ENCODE measurements around the gene LGALS3BP.
"Not testable (repeated sequence)": the region's sequence is repeated elsewhere in the genome, so short reads cannot be mapped to it uniquely, and the experiment has no call there.

Gene LGALS3BP

GRCh38 chr17:78966910-78967600 lies 12.7 kb downstream of the LGALS3BP start:
- H3K27ac ChIP-seq (ENCODE audit: low read length), result no peak overlapping the region
- peaks cover 0 to 4% of the 10 kb centered on the region in 2 donors for H3K36me3 ChIP-seq (ENCODE audit: control insufficient read depth in 2 of 2, insufficient read depth in 2 of 2, low read length in 2 of 2)
- H3K4me1 ChIP-seq (ENCODE audit: control insufficient read depth, insufficient read depth, low read length), result peaks cover 10% of the 10 kb centered on the region

GRCh38 chr17:78966123-78966813 lies 13.5 kb downstream of the LGALS3BP start:
- no peak overlapping the region for H3K9ac ChIP-seq (ENCODE audit: low read length in 2 of 2)
- peaks cover 5% of the 10 kb centered on the region for H3K4me1 ChIP-seq (ENCODE audit: control insufficient read depth, insufficient read depth, low read length)
- H3K36me3 ChIP-seq (ENCODE audit: control insufficient read depth in 2 of 2, insufficient read depth in 2 of 2, low read length in 2 of 2), result peaks cover 0 to 4% of the 10 kb centered on the region in 2 donors
- H3K27me3 ChIP-seq (ENCODE audit: control insufficient read depth in 1 of 2, insufficient read depth in 2 of 2, low read length in 2 of 2), result no peaks in the 10 kb centered on the region
- H3K27ac ChIP-seq (ENCODE audit: low read length), result no peak overlapping the region
- H3K9me3 ChIP-seq (ENCODE audit: control insufficient read depth in 2 of 2, low read length in 2 of 2), result no peaks in the 10 kb centered on the region
- no peak overlapping the region for H3K4me3 ChIP-seq (ENCODE audit: low read length in 2 of 2)

More at GRCh38 chr17:78966910-78967600, 12.7 kb downstream of the LGALS3BP start:
- no peaks in the 10 kb centered on the region for H3K9me3 ChIP-seq (ENCODE audit: control insufficient read depth in 2 of 2, low read length in 2 of 2)
- no peak overlapping the region for H3K4me3 ChIP-seq (ENCODE audit: low read length in 2 of 2)
- H3K27me3 ChIP-seq (ENCODE audit: control insufficient read depth in 1 of 2, insufficient read depth in 2 of 2, low read length in 2 of 2), result no peaks in the 10 kb centered on the region
- no peak overlapping the region for H3K9ac ChIP-seq (ENCODE audit: low read length in 2 of 2)

GRCh38 chr17:78965491-78965924 lies 14.2 kb downstream of the LGALS3BP start:
- H3K9ac ChIP-seq (ENCODE audit: low read length in 2 of 2), result no peak overlapping the region
- peaks cover 0 to 4% of the 10 kb centered on the region in 2 donors for H3K36me3 ChIP-seq (ENCODE audit: control insufficient read depth in 2 of 2, insufficient read depth in 2 of 2, low read length in 2 of 2)
- no peak overlapping the region for H3K27ac ChIP-seq (ENCODE audit: low read length)
- H3K4me3 ChIP-seq (ENCODE audit: low read length in 2 of 2), result no peak overlapping the region
- H3K9me3 ChIP-seq (ENCODE audit: control insufficient read depth in 2 of 2, low read length in 2 of 2), result no peaks in the 10 kb centered on the region
- no peaks in the 10 kb centered on the region for H3K27me3 ChIP-seq (ENCODE audit: control insufficient read depth in 1 of 2, insufficient read depth in 2 of 2, low read length in 2 of 2)
- H3K4me1 ChIP-seq (ENCODE audit: control insufficient read depth, insufficient read depth, low read length), result no peaks in the 10 kb centered on the region

GRCh38 chr17:78963378-78963777 lies 16.3 kb downstream of the LGALS3BP start:
- Histone ChIP-seq H3K4me3 (ENCODE audit: low read length in 2 of 2) (no peak overlapping the region), H3K27me3 (ENCODE audit: control insufficient read depth in 1 of 2, insufficient read depth in 2 of 2, low read length in 2 of 2) (no peaks in the 10 kb centered on the region), H3K27ac (ENCODE audit: low read length) (no peak overlapping the region), H3K9me3 (ENCODE audit: control insufficient read depth in 2 of 2, low read length in 2 of 2) (no peaks in the 10 kb centered on the region), H3K36me3 (ENCODE audit: control insufficient read depth in 2 of 2, insufficient read depth in 2 of 2, low read length in 2 of 2) (no peaks in the 10 kb centered on the region), H3K4me1 (ENCODE audit: control insufficient read depth, insufficient read depth, low read length) (no peaks in the 10 kb centered on the region), H3K9ac (ENCODE audit: low read length in 2 of 2) (no peak overlapping the region)

- not testable (repeated sequence) for H3K4me1 ChIP-seq (ENCODE audit: control insufficient read depth, insufficient read depth, low read length); H3K9me3 ChIP-seq (ENCODE audit: control insufficient read depth in 2 of 2, low read length in 2 of 2); H3K4me3 ChIP-seq (ENCODE audit: low read length in 2 of 2); H3K36me3 ChIP-seq (ENCODE audit: control insufficient read depth in 2 of 2, insufficient read depth in 2 of 2, low read length in 2 of 2); H3K27me3 ChIP-seq (ENCODE audit: control insufficient read depth in 1 of 2, insufficient read depth in 2 of 2, low read length in 2 of 2); H3K27ac ChIP-seq (ENCODE audit: low read length); H3K9ac ChIP-seq (ENCODE audit: low read length in 2 of 2)
These were observed 16.8 kb downstream of the LGALS3BP start for GRCh38 chr17:78962984-78963348.

GRCh38 chr17:78962345-78962983 lies 17.3 kb downstream of the LGALS3BP start:
- no peaks in the 10 kb centered on the region for H3K4me1 ChIP-seq (ENCODE audit: control insufficient read depth, insufficient read depth, low read length)
- H3K9me3 ChIP-seq (ENCODE audit: control insufficient read depth in 2 of 2, low read length in 2 of 2), result no peaks in the 10 kb centered on the region
- no peaks in the 10 kb centered on the region for H3K27me3 ChIP-seq (ENCODE audit: control insufficient read depth in 1 of 2, insufficient read depth in 2 of 2, low read length in 2 of 2)
- H3K9ac ChIP-seq (ENCODE audit: low read length in 2 of 2), result no peak overlapping the region
- H3K27ac ChIP-seq (ENCODE audit: low read length), result no peak overlapping the region
- no peak overlapping the region for H3K4me3 ChIP-seq (ENCODE audit: low read length in 2 of 2)
- no peaks in the 10 kb centered on the region for H3K36me3 ChIP-seq (ENCODE audit: control insufficient read depth in 2 of 2, insufficient read depth in 2 of 2, low read length in 2 of 2)

- Histone ChIP-seq H3K9me3 (ENCODE audit: control insufficient read depth in 2 of 2, low read length in 2 of 2) (no peaks in the 10 kb centered on the region), H3K4me1 (ENCODE audit: control insufficient read depth, insufficient read depth, low read length) (no peaks in the 10 kb centered on the region), H3K9ac (ENCODE audit: low read length in 2 of 2) (no peak overlapping the region), H3K36me3 (ENCODE audit: control insufficient read depth in 2 of 2, insufficient read depth in 2 of 2, low read length in 2 of 2) (no peaks in the 10 kb centered on the region), H3K27ac (ENCODE audit: low read length) (no peak overlapping the region), H3K27me3 (ENCODE audit: control insufficient read depth in 1 of 2, insufficient read depth in 2 of 2, low read length in 2 of 2) (no peaks in the 10 kb centered on the region), H3K4me3 (ENCODE audit: low read length in 2 of 2) (no peak overlapping the region)
These were observed 18.2 kb downstream of the LGALS3BP start for GRCh38 chr17:78961571-78961970.

GRCh38 chr17:78960928-78961327 lies 18.8 kb downstream of the LGALS3BP start:
- H3K4me1 ChIP-seq (ENCODE audit: control insufficient read depth, insufficient read depth, low read length), result no peaks in the 10 kb centered on the region
- no peaks in the 10 kb centered on the region for H3K36me3 ChIP-seq (ENCODE audit: control insufficient read depth in 2 of 2, insufficient read depth in 2 of 2, low read length in 2 of 2)
- no peaks in the 10 kb centered on the region for H3K9me3 ChIP-seq (ENCODE audit: control insufficient read depth in 2 of 2, low read length in 2 of 2)
- no peak overlapping the region for H3K4me3 ChIP-seq (ENCODE audit: low read length in 2 of 2)
- H3K27me3 ChIP-seq (ENCODE audit: control insufficient read depth in 1 of 2, insufficient read depth in 2 of 2, low read length in 2 of 2), result no peaks in the 10 kb centered on the region
- H3K27ac ChIP-seq (ENCODE audit: low read length), result no peak overlapping the region
- no peak overlapping the region for H3K9ac ChIP-seq (ENCODE audit: low read length in 2 of 2)

- H3K9me3 ChIP-seq (ENCODE audit: control insufficient read depth in 2 of 2, low read length in 2 of 2), result no peaks in the 10 kb centered on the region
- H3K36me3 ChIP-seq (ENCODE audit: control insufficient read depth in 2 of 2, insufficient read depth in 2 of 2, low read length in 2 of 2), result no peaks in the 10 kb centered on the region
- no peak overlapping the region for H3K4me3 ChIP-seq (ENCODE audit: low read length in 2 of 2)
- H3K4me1 ChIP-seq (ENCODE audit: control insufficient read depth, insufficient read depth, low read length), result no peaks in the 10 kb centered on the region
- H3K9ac ChIP-seq (ENCODE audit: low read length in 2 of 2), result no peak overlapping the region
- H3K27ac ChIP-seq (ENCODE audit: low read length), result no peak overlapping the region
- no peaks in the 10 kb centered on the region for H3K27me3 ChIP-seq (ENCODE audit: control insufficient read depth in 1 of 2, insufficient read depth in 2 of 2, low read length in 2 of 2)
These were observed 19.9 kb downstream of the LGALS3BP start for GRCh38 chr17:78959803-78960202.

GRCh38 chr17:78958641-78959127 lies 21.0 kb downstream of the LGALS3BP start:
- H3K9ac ChIP-seq (ENCODE audit: low read length in 2 of 2), result no peak overlapping the region
- H3K4me1 ChIP-seq (ENCODE audit: control insufficient read depth, insufficient read depth, low read length), result peaks cover under 1% of the 10 kb centered on the region
- H3K36me3 ChIP-seq (ENCODE audit: control insufficient read depth in 2 of 2, insufficient read depth in 2 of 2, low read length in 2 of 2), result no peaks in the 10 kb centered on the region
- no peaks in the 10 kb centered on the region for H3K27me3 ChIP-seq (ENCODE audit: control insufficient read depth in 1 of 2, insufficient read depth in 2 of 2, low read length in 2 of 2)
- H3K4me3 ChIP-seq (ENCODE audit: low read length in 2 of 2), result no peak overlapping the region
- no peaks in the 10 kb centered on the region for H3K9me3 ChIP-seq (ENCODE audit: control insufficient read depth in 2 of 2, low read length in 2 of 2)
- H3K27ac ChIP-seq (ENCODE audit: low read length), result no peak overlapping the region

All from stomach smooth muscle (tissue), 2 donors.